HG02938 (cell line): Measurements from ENCODE around the gene ABL2.
"Not testable (repeated sequence)": the region's sequence is repeated elsewhere in the genome, so short reads cannot be mapped to it uniquely, and the experiment has no call there.

Experiments
- ATAC-seq: cut with Tn5 transposase; IDR thresholded peaks from one replicate; pipeline ENCODE4 v1.9.1; 2021; ENCODE audit warnings: mild to moderate bottlenecking, moderate library complexity; ENCODE audit not compliant: unreplicated experiment

ABL2 gene

GRCh38 chr1:179217943-179218507 is 11.5 kb downstream of the ABL2 start:
- no peak for ATAC-seq

- not testable (repeated sequence) for ATAC-seq
These were observed 16.2 kb downstream of the ABL2 start for GRCh38 chr1:179213317-179213716.

GRCh38 chr1:179208681-179209477 is 20.6 kb downstream of the ABL2 start:
- ATAC-seq: no peak

- ATAC-seq: no peak
These were observed 22.7 kb downstream of the ABL2 start for GRCh38 chr1:179206812-179207211.

- ATAC-seq: no peak
These were observed 24.2 kb downstream of the ABL2 start for GRCh38 chr1:179205284-179205683.

GRCh38 chr1:179202161-179202560 is 27.3 kb downstream of the ABL2 start:
- no peak for ATAC-seq

GRCh38 chr1:179200586-179200985 is 28.9 kb downstream of the ABL2 start:
- ATAC-seq: no peak

- ATAC-seq: no peak
These were observed 31.7 kb downstream of the ABL2 start for GRCh38 chr1:179197690-179198297.

GRCh38 chr1:179195857-179196256 is 33.6 kb downstream of the ABL2 start:
- not testable (repeated sequence) for ATAC-seq

- no peak for ATAC-seq
These were observed 34.1 kb downstream of the ABL2 start for GRCh38 chr1:179195376-179195775.

- ATAC-seq: no peak
These were observed 35.4 kb downstream of the ABL2 start for GRCh38 chr1:179194068-179194537.

- no peak for ATAC-seq
These were observed 38.6 kb downstream of the ABL2 start for GRCh38 chr1:179190861-179191260.

- no peak for ATAC-seq
These were observed 41.6 kb downstream of the ABL2 start for GRCh38 chr1:179187735-179188471.

GRCh38 chr1:179187043-179187442 is 42.4 kb downstream of the ABL2 start:
- ATAC-seq: no peak

GRCh38 chr1:179184403-179184802 is 45.1 kb downstream of the ABL2 start:
- ATAC-seq: no peak

GRCh38 chr1:179183857-179184256 is 45.6 kb downstream of the ABL2 start:
- no peak for ATAC-seq

- ATAC-seq: no peak
These were observed 50.5 kb downstream of the ABL2 start for GRCh38 chr1:179178950-179179349.

- ATAC-seq: no peak
These were observed 51.3 kb downstream of the ABL2 start for GRCh38 chr1:179178183-179178582.

- no peak for ATAC-seq
These were observed 51.9 kb downstream of the ABL2 start for GRCh38 chr1:179177615-179178014.

- no peak for ATAC-seq
These were observed 52.3 kb downstream of the ABL2 start for GRCh38 chr1:179177182-179177581.
